CD14-positive monocyte (primary cell): ENCODE measurements around the gene C1QTNF1. TPM values are rescaled to one million over a fixed set of nuclear protein-coding genes. Genes with fewer than 3 reads are reported as not detected.

Source experiments
- DNase-seq, 3 donors: peaks; one replicate each; pipeline ENCODE4 v3.0.0-alpha.2; 2011 to 2022
- H2AFZ ChIP-seq: 2 replicates; pipeline ENCODE4 v1.6.0; 2012; ENCODE audit warnings: mild to moderate bottlenecking, low read depth, low read length, inconsistent platforms; ENCODE audit not compliant: insufficient read depth, poor library complexity, severe bottlenecking
- H3K27ac ChIP-seq, 2 donors: 1 replicate in 1 of 2; 2 replicates in 1 of 2; pipeline ENCODE4 v1.5.1; 2012 to 2013; ENCODE audit warnings: low read length in 2 of 2, control low read depth in 1 of 2, inconsistent platforms in 1 of 2, low read depth in 1 of 2, mild to moderate bottlenecking in 1 of 2
- H3K27me3 ChIP-seq, 2 donors: one replicate each; pipeline versions ENCODE4 v1.6.0 to v1.6.1; 2011 to 2013; ENCODE audit warnings: low read length in 2 of 2; ENCODE audit not compliant: control insufficient read depth in 2 of 2, insufficient read depth in 2 of 2
- H3K36me3 ChIP-seq, 2 donors: replicated peaks in 1 of 2; 1 replicate in 1 of 2; 2 replicates in 1 of 2; pipeline versions ENCODE4 v1.5.1 to v1.6.1; 2012 to 2013; ENCODE audit warnings: low read length in 2 of 2, control low read depth in 1 of 2, inconsistent platforms in 1 of 2, mild to moderate bottlenecking in 1 of 2; ENCODE audit not compliant: insufficient read depth in 2 of 2, control insufficient read depth in 1 of 2
- H3K4me1 ChIP-seq, 2 donors: 1 replicate in 1 of 2; 2 replicates in 1 of 2; pipeline versions ENCODE4 v1.5.1 to v1.6.1; 2012 to 2013; ENCODE audit warnings: low read length in 2 of 2, control low read depth in 1 of 2, inconsistent platforms in 1 of 2, mild to moderate bottlenecking in 1 of 2, moderate library complexity in 1 of 2; ENCODE audit not compliant: insufficient read depth in 2 of 2, control insufficient read depth in 1 of 2
- H3K4me2 ChIP-seq: replicated peaks from 2 replicates; pipeline ENCODE3; 2012; ENCODE audit warnings: low read length, moderate library complexity, mild to moderate bottlenecking; ENCODE audit not compliant: poor library complexity, severe bottlenecking; ENCODE audit errors: extremely low read depth
- H3K4me3 ChIP-seq, 3 experiments: fragments of 200-600 bp in 1 of 3; sonication (generic) in 1 of 3; replicated peaks in 1 of 3; 1 replicate in 2 of 3; 2 replicates in 1 of 3; pipeline ENCODE4 v1.5.1; 2011 to 2013; ENCODE audit warnings: low read length in 3 of 3, mild to moderate bottlenecking in 3 of 3, control low read depth in 2 of 3, low read depth in 2 of 3, inconsistent platforms in 1 of 3, moderate library complexity in 1 of 3
- H3K79me2 ChIP-seq: 2 replicates; pipeline ENCODE4 v1.6.0; 2012; ENCODE audit warnings: mild to moderate bottlenecking, control low read depth, inconsistent platforms, low read length, moderate library complexity; ENCODE audit not compliant: insufficient read depth
- H3K9ac ChIP-seq: 2 replicates; pipeline ENCODE4 v1.6.0; 2017; ENCODE audit warnings: low read length, mild to moderate bottlenecking; ENCODE audit not compliant: insufficient read depth, poor library complexity, severe bottlenecking
- H3K9me3 ChIP-seq, 2 donors: replicated peaks in 1 of 2; 1 replicate in 1 of 2; 2 replicates in 1 of 2; pipeline versions ENCODE4 v1.5.1 to v1.6.1; 2012 to 2013; ENCODE audit warnings: low read length in 2 of 2, control low read depth in 1 of 2; ENCODE audit not compliant: control insufficient read depth in 1 of 2, insufficient read depth in 1 of 2
- H4K20me1 ChIP-seq: 2 replicates; pipeline ENCODE4 v1.6.0; 2012; ENCODE audit warnings: mild to moderate bottlenecking, low read length, control low read depth, moderate library complexity; ENCODE audit not compliant: insufficient read depth
- H3K27ac Mint-ChIP-seq, 7 donors: one replicate each; pipeline ENCODE4 v1.8.0; 2020; ENCODE audit warnings: mild to moderate bottlenecking in 7 of 7, mixed read lengths in 7 of 7, moderate library complexity in 6 of 7, inconsistent platforms in 2 of 7
- H3K27me3 Mint-ChIP-seq, 3 donors: one replicate each; pipeline ENCODE4 v1.8.0; 2021 to 2022; ENCODE audit warnings: low read depth in 3 of 3, mild to moderate bottlenecking in 3 of 3, mixed read lengths in 3 of 3, moderate library complexity in 3 of 3, inconsistent platforms in 1 of 3
- H3K36me3 Mint-ChIP-seq, 2 donors: one replicate each; pipeline ENCODE4 v1.8.0; 2020; ENCODE audit warnings: mixed read lengths in 2 of 2, inconsistent platforms in 1 of 2, mild to moderate bottlenecking in 1 of 2
- H3K4me1 Mint-ChIP-seq: one replicate; pipeline ENCODE4 v1.8.0; 2020; ENCODE audit warnings: mild to moderate bottlenecking, mixed read lengths
- H3K4me3 Mint-ChIP-seq, 2 donors: one replicate each; pipeline ENCODE4 v1.8.0; 2020; ENCODE audit warnings: mild to moderate bottlenecking in 2 of 2, mixed read lengths in 2 of 2, moderate library complexity in 1 of 2
- H3K9me3 Mint-ChIP-seq, 7 donors: one replicate each; pipeline ENCODE4 v1.8.0; 2020 to 2022; ENCODE audit warnings: mixed read lengths in 7 of 7, mild to moderate bottlenecking in 6 of 7, moderate library complexity in 6 of 7, inconsistent platforms in 2 of 7
- WGBS: methylation state at CpG from one replicate; pipeline ENCODE4 v1.1.5; 2013; ENCODE audit warnings: missing lambda C conversion rate; ENCODE audit not compliant: insufficient coverage; 5-methylcytosine and 5-hydroxymethylcytosine counted together
- intact Hi-C, 2 donors: fragments of 100-400 bp; cut with micrococcal nuclease; formaldehyde crosslinking; loops; one replicate each; pipeline versions ENCODE4 v1.15.0 to v1.15.1; 2023
- polyA plus RNA-seq, 3 donors: library from polyadenylated mRNA; depleted of rRNA in 1 of 3; unstranded in 2 of 3; stranded (reverse) in 1 of 3; fragments of 300-500 nt in 2 of 3; fragments of >200 nt in 1 of 3; fragmentation: Illumina TruSeq in 2 of 3; gene quantifications; 1 replicate in 2 of 3; 2 replicates in 1 of 3; pipeline ENCODE4 v1.2.3, GENCODE V29; 2012 to 2021
- TF ChIP-seq, protein P1 (sequence below): fragments of 200-600 bp; IDR thresholded peaks from one replicate; pipeline ENCODE4 v1.8.0; 2022; ENCODE audit warnings: antibody characterized with exemption, mild to moderate bottlenecking

The C1QTNF1 gene
- polyA plus RNA-seq, 3 donors: not detected

GRCh38 chr17:79054200-79054960 lies 30.4 kb downstream of the C1QTNF1 start:
- Histone ChIP-seq H2AFZ (no peak overlapping the region), H3K27ac (no peak overlapping the region), H3K9me3 (peaks cover 0 to 11% of the 10 kb centered on the region in 2 donors), H4K20me1 (no peaks in the 10 kb centered on the region), H3K27me3 (no peaks in the 10 kb centered on the region), H3K79me2 (no peaks in the 10 kb centered on the region), H3K9ac (no peak overlapping the region), H3K4me2 (no peak overlapping the region), H3K36me3 (no peaks in the 10 kb centered on the region), H3K4me3 (no peak overlapping the region), H3K4me1 (peaks cover 17 to 21% of the 10 kb centered on the region in 2 donors)
- Mint-ChIP-seq H3K9me3 (peaks cover 11 to 27% (median 16%) of the 10 kb centered on the region in 7 donors), H3K36me3 (peaks cover 0 to 1% of the 10 kb centered on the region in 2 donors), H3K27ac (no peak overlapping the region), H3K27me3 (peaks cover 7 to 13% (median 7%) of the 10 kb centered on the region in 3 donors), H3K4me1 (peaks cover 23% of the 10 kb centered on the region), H3K4me3 (no peak overlapping the region)
- WGBS: no CpG with 5 or more reads among the region's 2 CpGs
- intact Hi-C loops: no loop called here
- TF ChIP-seq, protein P1, sequence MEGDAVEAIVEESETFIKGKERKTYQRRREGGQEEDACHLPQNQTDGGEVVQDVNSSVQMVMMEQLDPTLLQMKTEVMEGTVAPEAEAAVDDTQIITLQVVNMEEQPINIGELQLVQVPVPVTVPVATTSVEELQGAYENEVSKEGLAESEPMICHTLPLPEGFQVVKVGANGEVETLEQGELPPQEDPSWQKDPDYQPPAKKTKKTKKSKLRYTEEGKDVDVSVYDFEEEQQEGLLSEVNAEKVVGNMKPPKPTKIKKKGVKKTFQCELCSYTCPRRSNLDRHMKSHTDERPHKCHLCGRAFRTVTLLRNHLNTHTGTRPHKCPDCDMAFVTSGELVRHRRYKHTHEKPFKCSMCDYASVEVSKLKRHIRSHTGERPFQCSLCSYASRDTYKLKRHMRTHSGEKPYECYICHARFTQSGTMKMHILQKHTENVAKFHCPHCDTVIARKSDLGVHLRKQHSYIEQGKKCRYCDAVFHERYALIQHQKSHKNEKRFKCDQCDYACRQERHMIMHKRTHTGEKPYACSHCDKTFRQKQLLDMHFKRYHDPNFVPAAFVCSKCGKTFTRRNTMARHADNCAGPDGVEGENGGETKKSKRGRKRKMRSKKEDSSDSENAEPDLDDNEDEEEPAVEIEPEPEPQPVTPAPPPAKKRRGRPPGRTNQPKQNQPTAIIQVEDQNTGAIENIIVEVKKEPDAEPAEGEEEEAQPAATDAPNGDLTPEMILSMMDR: no peak
- DNase-seq: no peak

- TF ChIP-seq, protein P1: no peak
- peaks cover 11 to 27% (median 16%) of the 10 kb centered on the region in 7 donors for H3K9me3 Mint-ChIP-seq
These were observed 31.2 kb downstream of the C1QTNF1 start for GRCh38 chr17:79055197-79055596.

More at GRCh38 chr17:79055197-79055596, 31.2 kb downstream of the C1QTNF1 start:
- H3K4me3 ChIP-seq: no peak overlapping the region
- no peak for DNase-seq
- no peaks in the 10 kb centered on the region for H3K36me3 ChIP-seq
- Mint-ChIP-seq H3K4me1 (peaks cover 23% of the 10 kb centered on the region), H3K4me3 (no peak overlapping the region), H3K36me3 (peaks cover 0 to 1% of the 10 kb centered on the region in 2 donors), H3K27ac (no peak overlapping the region), H3K27me3 (peaks cover 7 to 9% (median 7%) of the 10 kb centered on the region in 3 donors)
- H3K27ac ChIP-seq: no peak overlapping the region
- H3K27me3 ChIP-seq: no peaks in the 10 kb centered on the region
- H3K4me1 ChIP-seq: peaks cover 19 to 21% of the 10 kb centered on the region in 2 donors
- H4K20me1 ChIP-seq: no peaks in the 10 kb centered on the region
- no peak overlapping the region for H2AFZ ChIP-seq
- H3K4me2 ChIP-seq: no peak overlapping the region
- H3K9me3 ChIP-seq: peaks cover 0 to 11% of the 10 kb centered on the region in 2 donors
- no CpG with 5 or more reads among the region's 5 CpGs for WGBS
- intact Hi-C loops: no loop called here
- no peaks in the 10 kb centered on the region for H3K79me2 ChIP-seq
- H3K9ac ChIP-seq: no peak overlapping the region
